Gastrocnemius medialis (tissue), 4 donors: ENCODE results near the gene SMG6. TPM values are rescaled to one million over a fixed set of nuclear protein-coding genes. Genes with fewer than 3 reads are reported as not detected.

Experiments used
- ATAC-seq, 2 donors: fragments of 150-250 bp; one replicate each; pipeline ENCODE4 v1.9.1; 2016
- DNase-seq, 2 donors: peaks; one replicate each; pipeline ENCODE4 v3.0.0-alpha.2; 2019
- H3K27ac ChIP-seq, 4 donors: fragments of 200-600 bp; sonication (generic); 1 replicate in 1 of 4; 2 replicates in 3 of 4; pipeline ENCODE4 v1.5.1; 2016 to 2018; ENCODE audit warnings: mild to moderate bottlenecking in 2 of 4, moderate library complexity in 1 of 4
- H3K27me3 ChIP-seq, 3 donors: fragments of 200-600 bp; sonication (generic) in 2 of 3; 1 replicate in 1 of 3; 2 replicates in 2 of 3; pipeline versions ENCODE4 v1.5.1 to v1.6.0; 2016 to 2019; ENCODE audit warnings: mild to moderate bottlenecking in 1 of 3, moderate library complexity in 1 of 3
- H3K36me3 ChIP-seq, 2 donors: fragments of 200-600 bp; sonication (generic) in 1 of 2; one replicate each; pipeline ENCODE4 v1.5.1; 2017 to 2018
- H3K4me1 ChIP-seq, 2 donors: fragments of 200-600 bp; sonication (generic) in 1 of 2; one replicate each; pipeline ENCODE4 v1.5.1; 2016 to 2017; ENCODE audit warnings: mild to moderate bottlenecking in 2 of 2
- H3K4me3 ChIP-seq, 4 donors: fragments of 200-600 bp; sonication (generic) in 3 of 4; 1 replicate in 1 of 4; 2 replicates in 3 of 4; pipeline ENCODE4 v1.5.1; 2016 to 2019; ENCODE audit warnings: mild to moderate bottlenecking in 2 of 4
- H3K9me3 ChIP-seq, 3 donors: fragments of 200-600 bp; sonication (generic) in 2 of 3; 1 replicate in 1 of 3; 2 replicates in 2 of 3; pipeline ENCODE4 v1.5.1; 2016 to 2019
- POLR2A ChIP-seq, 2 donors: fragments of 450-650 bp; IDR thresholded peaks; one replicate each; pipeline ENCODE4 v1.6.1; 2017; ENCODE audit warnings: antibody characterized with exemption in 2 of 2, mild to moderate bottlenecking in 2 of 2, moderate library complexity in 2 of 2
- in situ Hi-C, 4 donors: fragments of 200-750 bp; cut with MboI; loops; one replicate each; pipeline versions ENCODE4 v1.15.0 to v1.8.0; 2017; ENCODE audit warnings: low sequenced_read_pairs in 4 of 4
- intact Hi-C: fragments of 100-400 bp; cut with DNase I; formaldehyde crosslinking; loops from one replicate; pipeline ENCODE4 v1.15.1; 2023; ENCODE audit warnings: low total_unique reads
- total RNA-seq, 4 donors: library from RNA; depleted of rRNA; stranded (reverse); fragments of >200 nt; gene quantifications; one replicate each; pipeline versions ENCODE4 v1.1.0 to v1.2.3, GENCODE V29; 2016
- TF ChIP-seq, protein P1 (sequence below), 5 experiments: fragments of 450-650 bp in 3 of 5; fragments of 200-600 bp in 2 of 5; sonication (generic) in 2 of 5; IDR thresholded peaks in 4 of 5; conservative IDR thresholded peaks in 1 of 5; 1 replicate in 4 of 5; 2 replicates in 1 of 5; pipeline ENCODE4 v1.5.1; 2016 to 2019; ENCODE audit warnings: antibody characterized with exemption in 5 of 5, mild to moderate bottlenecking in 3 of 5, moderate library complexity in 3 of 5

SMG6 gene
- total RNA-seq, 4 donors from 2014 or later = 20.5 to 27.8 (median 23.0) TPM

DNA sequence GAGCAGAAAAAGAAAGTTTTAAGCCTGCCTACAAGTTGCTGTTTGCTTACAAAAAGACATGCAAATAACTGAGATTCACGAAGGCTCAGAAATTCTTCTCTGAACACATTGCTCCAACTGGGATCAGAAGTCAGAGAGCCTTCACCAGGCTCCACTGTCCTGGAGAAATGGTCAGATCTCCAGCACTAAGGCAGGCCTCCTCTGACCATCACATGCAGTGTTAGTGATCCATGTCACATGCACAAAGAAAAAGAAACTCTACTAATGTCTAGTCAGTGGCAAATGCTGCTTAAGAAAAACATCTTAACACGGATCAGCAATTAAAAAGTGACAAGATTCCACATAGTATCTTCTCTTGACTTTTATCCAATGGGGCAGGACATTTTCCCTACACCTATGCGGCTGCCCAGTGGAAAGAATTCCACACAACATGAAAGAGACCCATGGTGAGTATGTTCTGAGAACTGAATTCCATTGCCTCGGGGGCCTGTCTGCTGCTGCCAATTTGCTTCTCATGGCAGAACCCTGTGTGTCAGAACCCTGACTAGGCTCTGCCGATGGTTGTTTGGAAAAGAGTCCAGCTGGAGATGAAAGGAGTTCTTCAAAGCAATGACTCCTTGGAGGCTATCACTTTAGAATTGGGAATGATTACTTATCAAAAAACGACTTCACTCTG lies 152.1 kb downstream of the SMG6 start:
- DNase-seq (no peak), ATAC-seq (no peak)
- TF ChIP-seq POLR2A (IDR thresholded peaks at IDR 0.05) = no peak
- TF ChIP-seq, protein P1, sequence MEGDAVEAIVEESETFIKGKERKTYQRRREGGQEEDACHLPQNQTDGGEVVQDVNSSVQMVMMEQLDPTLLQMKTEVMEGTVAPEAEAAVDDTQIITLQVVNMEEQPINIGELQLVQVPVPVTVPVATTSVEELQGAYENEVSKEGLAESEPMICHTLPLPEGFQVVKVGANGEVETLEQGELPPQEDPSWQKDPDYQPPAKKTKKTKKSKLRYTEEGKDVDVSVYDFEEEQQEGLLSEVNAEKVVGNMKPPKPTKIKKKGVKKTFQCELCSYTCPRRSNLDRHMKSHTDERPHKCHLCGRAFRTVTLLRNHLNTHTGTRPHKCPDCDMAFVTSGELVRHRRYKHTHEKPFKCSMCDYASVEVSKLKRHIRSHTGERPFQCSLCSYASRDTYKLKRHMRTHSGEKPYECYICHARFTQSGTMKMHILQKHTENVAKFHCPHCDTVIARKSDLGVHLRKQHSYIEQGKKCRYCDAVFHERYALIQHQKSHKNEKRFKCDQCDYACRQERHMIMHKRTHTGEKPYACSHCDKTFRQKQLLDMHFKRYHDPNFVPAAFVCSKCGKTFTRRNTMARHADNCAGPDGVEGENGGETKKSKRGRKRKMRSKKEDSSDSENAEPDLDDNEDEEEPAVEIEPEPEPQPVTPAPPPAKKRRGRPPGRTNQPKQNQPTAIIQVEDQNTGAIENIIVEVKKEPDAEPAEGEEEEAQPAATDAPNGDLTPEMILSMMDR (IDR thresholded peaks at IDR 0.05 in 4 of 5, conservative IDR thresholded peaks at IDR 0.05 in 1 of 5) = no peak
- H3K27ac ChIP-seq = no peak overlapping the region
- intact Hi-C loops (no loop called here), in situ Hi-C loops (no loop called here)
- H3K9me3 ChIP-seq = no peaks in the 10 kb centered on the region
- H3K4me3 ChIP-seq = no peak overlapping the region
- no peaks in the 10 kb centered on the region for H3K27me3 ChIP-seq
- H3K36me3 ChIP-seq = peaks cover 0 to 17% of the 10 kb centered on the region in 2 donors
- no peaks in the 10 kb centered on the region for H3K4me1 ChIP-seq

DNA sequence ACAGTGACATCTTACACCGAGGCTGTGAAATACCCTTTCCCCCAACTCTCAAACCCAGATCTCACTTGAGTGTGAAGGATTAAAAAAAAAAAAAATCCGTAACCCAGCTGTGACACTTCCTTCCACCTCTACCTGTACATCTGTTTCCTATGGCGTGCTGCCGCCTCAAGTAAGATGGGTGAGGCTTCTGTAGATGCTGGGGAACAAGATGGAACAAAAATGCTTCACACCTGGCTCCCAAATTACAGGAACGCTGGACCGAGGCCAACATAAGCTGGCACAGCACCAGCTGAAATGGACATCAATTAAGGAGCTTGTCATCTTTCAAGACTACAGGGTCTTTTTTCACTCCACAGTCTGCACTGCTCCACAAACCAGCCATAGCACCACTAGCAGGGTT lies 152.8 kb downstream of the SMG6 start:
- H3K27ac ChIP-seq = no peak overlapping the region
- in situ Hi-C loops = no loop called here
- peaks cover 0 to 17% of the 10 kb centered on the region in 2 donors for H3K36me3 ChIP-seq

DNA sequence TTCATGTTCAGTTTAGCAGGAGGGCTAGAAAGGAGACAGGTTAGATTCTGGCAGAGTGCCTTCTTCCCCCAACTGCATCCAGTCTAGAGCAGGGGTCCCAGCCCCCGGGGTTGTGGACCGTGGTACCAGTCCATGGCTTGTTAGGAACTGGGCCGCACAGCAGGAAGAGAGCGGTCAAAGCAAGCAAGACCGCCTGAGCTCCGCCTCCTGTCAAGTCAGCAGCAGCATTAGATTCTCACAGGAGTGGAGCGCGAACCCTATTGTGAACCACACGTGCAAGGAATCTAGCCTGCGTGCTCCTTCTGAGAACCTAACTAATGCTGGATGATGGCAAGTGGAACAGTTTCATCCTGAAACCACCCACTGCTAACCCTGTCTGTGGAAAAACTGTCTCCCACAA lies 153.7 kb downstream of the SMG6 start:
- intact Hi-C loops = no loop called here
- no peak for ATAC-seq
- TF ChIP-seq, protein P1 (IDR thresholded peaks at IDR 0.05 in 4 of 5, conservative IDR thresholded peaks at IDR 0.05 in 1 of 5) = no peak
- no peak for TF ChIP-seq POLR2A (IDR thresholded peaks at IDR 0.05)
- no peak overlapping the region for H3K4me3 ChIP-seq
- H3K4me1 ChIP-seq = peaks cover 0 to 4% of the 10 kb centered on the region in 2 donors
- in situ Hi-C loops = no loop called here
- H3K9me3 ChIP-seq = no peaks in the 10 kb centered on the region
- H3K27me3 ChIP-seq = no peaks in the 10 kb centered on the region
- DNase-seq = no peak
- H3K36me3 ChIP-seq = peaks cover 0 to 10% of the 10 kb centered on the region in 2 donors
- no peak overlapping the region for H3K27ac ChIP-seq

More for the DNA sequence above, 152.8 kb downstream of the SMG6 start:
- ATAC-seq (no peak), DNase-seq (no peak)
- H3K4me3 ChIP-seq = no peak overlapping the region
- H3K9me3 ChIP-seq = no peaks in the 10 kb centered on the region
- peaks cover 0 to 4% of the 10 kb centered on the region in 2 donors for H3K4me1 ChIP-seq
- intact Hi-C loops = no loop called here
- TF ChIP-seq POLR2A (IDR thresholded peaks at IDR 0.05) = no peak
- TF ChIP-seq, protein P1 (IDR thresholded peaks at IDR 0.05 in 4 of 5, conservative IDR thresholded peaks at IDR 0.05 in 1 of 5) = no peak
- H3K27me3 ChIP-seq = no peaks in the 10 kb centered on the region

DNA sequence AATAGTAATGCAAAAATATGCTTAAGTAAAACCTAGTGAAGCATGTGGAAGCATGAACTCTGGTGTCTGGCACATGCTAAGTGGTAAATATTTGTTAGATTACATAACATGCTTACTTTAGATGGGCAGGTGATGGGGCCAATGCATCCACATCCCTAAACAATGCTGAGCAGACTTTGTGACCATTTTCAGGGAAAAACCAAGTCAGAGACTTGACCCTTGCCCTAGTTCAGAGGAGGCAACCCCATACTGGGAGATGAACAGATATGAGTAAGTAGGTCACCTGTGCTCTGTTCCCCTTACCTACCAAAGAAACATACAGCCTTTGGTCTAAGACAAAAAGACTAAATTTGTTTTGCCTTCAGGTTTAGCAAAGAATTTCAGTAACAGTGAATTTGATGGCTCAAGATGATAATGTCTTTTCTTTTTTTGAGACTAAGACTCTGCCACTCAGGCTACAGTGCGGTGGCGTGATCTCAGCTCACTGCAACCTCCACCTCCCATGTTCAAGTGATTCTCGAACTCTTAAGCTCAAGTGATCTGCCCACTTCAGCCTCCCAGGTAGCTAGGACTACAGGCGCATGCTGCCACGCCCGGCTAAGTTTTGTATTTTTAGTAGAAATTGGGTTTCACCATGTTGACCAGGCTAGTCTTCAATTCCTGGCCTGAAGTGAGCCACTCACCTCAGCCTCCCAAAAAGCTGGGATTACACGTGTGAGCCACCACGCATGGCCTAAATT lies 157.3 kb downstream of the SMG6 start:
- Histone ChIP-seq H3K27ac (no peak overlapping the region), H3K36me3 (no peaks in the 10 kb centered on the region), H3K9me3 (no peaks in the 10 kb centered on the region), H3K27me3 (no peaks in the 10 kb centered on the region), H3K4me3 (no peak overlapping the region), H3K4me1 (peaks cover 3 to 4% of the 10 kb centered on the region in 2 donors)
- intact Hi-C loops = no loop called here
- in situ Hi-C loops = no loop called here
- ATAC-seq (no peak), DNase-seq (no peak)
- no peak for TF ChIP-seq POLR2A (IDR thresholded peaks at IDR 0.05)
- TF ChIP-seq, protein P1 (IDR thresholded peaks at IDR 0.05 in 4 of 5, conservative IDR thresholded peaks at IDR 0.05 in 1 of 5) = no peak
